T-cell (primary cell): ENCODE data around the gene GBP2. TPM values are rescaled to one million over a fixed set of nuclear protein-coding genes. Genes with fewer than 3 reads are reported as not detected.
"Not testable (repeated sequence)": the region's sequence is repeated elsewhere in the genome, so short reads cannot be mapped to it uniquely, and the experiment has no call there.

Experiments
- ATAC-seq, 4 experiments: fragments of 200-7000 bp in 3 of 4; fragments of 150-1000 bp in 1 of 4; cut with Tn5 transposase; replicated peaks in 1 of 4; 1 replicate in 3 of 4; 2 replicates in 1 of 4; pipeline ENCODE4 v1.10.0; 2021; ENCODE audit warnings: moderate library complexity in 3 of 4, mild to moderate bottlenecking in 2 of 4, moderate number of reproducible peaks in 1 of 4
- CTCF ChIA-PET, 2 donors: fragments of 300-600 bp; sonication (Branson Sonifier 250); formaldehyde crosslinking; loops; one replicate each; lab custom pipeline; 2022; ENCODE audit warnings: antibody characterized with exemption in 2 of 2; lab: Charles Lee
- POLR2A ChIA-PET, 2 donors: fragments of 300-600 bp; sonication (Branson Sonifier 250); formaldehyde crosslinking; loops; one replicate each; lab custom pipeline; 2022; ENCODE audit warnings: antibody characterized with exemption in 2 of 2; lab: Charles Lee
- DNase-seq, 35 experiments: peaks; one replicate each; pipeline versions ENCODE4 v3.0.0 to v3.0.0-alpha.2; 2013 to 2023
- H3K27ac ChIP-seq: one replicate; pipeline ENCODE4 v1.5.1; 2013; ENCODE audit warnings: low read length
- H3K27me3 ChIP-seq, 2 experiments: replicated peaks in 1 of 2; 1 replicate in 1 of 2; 2 replicates in 1 of 2; pipeline versions ENCODE4 v1.6.1 to v1.7.0; 2013; ENCODE audit warnings: low read length in 1 of 2, mixed read lengths in 1 of 2; ENCODE audit not compliant: control insufficient read depth in 2 of 2, insufficient read depth in 2 of 2; ENCODE audit errors: extremely low read depth in 1 of 2
- H3K36me3 ChIP-seq, 2 donors: 1 replicate in 1 of 2; 2 replicates in 1 of 2; pipeline versions ENCODE4 v1.6.1 to v1.7.0; 2013; ENCODE audit warnings: low read length in 1 of 2; ENCODE audit not compliant: control insufficient read depth in 2 of 2, insufficient read depth in 1 of 2; ENCODE audit errors: extremely low read depth in 1 of 2
- H3K4me1 ChIP-seq, 2 experiments: 1 replicate in 1 of 2; 2 replicates in 1 of 2; pipeline versions ENCODE4 v1.6.1 to v1.7.0; 2013; ENCODE audit warnings: low read length in 2 of 2, mixed read lengths in 1 of 2; ENCODE audit not compliant: insufficient read depth in 2 of 2, control insufficient read depth in 1 of 2; ENCODE audit errors: extremely low read depth in 1 of 2
- H3K4me3 ChIP-seq, 2 donors: 1 replicate in 1 of 2; 2 replicates in 1 of 2; pipeline versions ENCODE4 v1.5.1 to v1.7.0; 2013; ENCODE audit warnings: mild to moderate bottlenecking in 2 of 2, low read length in 1 of 2, moderate library complexity in 1 of 2; ENCODE audit not compliant: control insufficient read depth in 1 of 2; ENCODE audit errors: extremely low read depth in 1 of 2
- H3K9me3 ChIP-seq: 2 replicates; pipeline ENCODE4 v1.7.0; 2013
- H3K27ac Mint-ChIP-seq, 2 donors: one replicate each; pipeline ENCODE4 v1.8.0; 2020 to 2021; ENCODE audit warnings: mild to moderate bottlenecking in 2 of 2, mixed read lengths in 2 of 2
- H3K27me3 Mint-ChIP-seq, 2 donors: one replicate each; pipeline ENCODE4 v1.8.0; 2021 to 2022; ENCODE audit warnings: mixed read lengths in 2 of 2
- H3K36me3 Mint-ChIP-seq: one replicate; pipeline ENCODE4 v1.8.0; 2021; ENCODE audit warnings: mixed read lengths
- H3K4me1 Mint-ChIP-seq, 3 donors: one replicate each; pipeline ENCODE4 v1.8.0; 2020 to 2022; ENCODE audit warnings: mixed read lengths in 3 of 3, mild to moderate bottlenecking in 1 of 3
- H3K4me3 Mint-ChIP-seq, 3 donors: one replicate each; pipeline ENCODE4 v1.8.0; 2020 to 2022; ENCODE audit warnings: mild to moderate bottlenecking in 3 of 3, mixed read lengths in 3 of 3, moderate library complexity in 3 of 3
- H3K9me3 Mint-ChIP-seq, 3 donors: one replicate each; pipeline ENCODE4 v1.8.0; 2020 to 2022; ENCODE audit warnings: mixed read lengths in 3 of 3
- WGBS: methylation state at CpG from one replicate; pipeline ENCODE4 v1.1.5; 2013; ENCODE audit warnings: missing lambda C conversion rate; ENCODE audit not compliant: insufficient coverage; 5-methylcytosine and 5-hydroxymethylcytosine counted together
- total RNA-seq, 35 experiments: library from RNA in 6 of 35; stranded (reverse) in 6 of 35; fragments of 120-200 nt in 1 of 35; gene quantifications; one replicate each; pipeline versions ENCODE4 v1.2.1 to v1.2.4 and lab custom pipeline; 2013 to 2026

The GBP2 gene
- total RNA-seq, 5 donors from 2014 or later (not counting 1 experiment from before 2014, with no cell fraction given) = 82.2 to 226 (median 186) TPM

DNA sequence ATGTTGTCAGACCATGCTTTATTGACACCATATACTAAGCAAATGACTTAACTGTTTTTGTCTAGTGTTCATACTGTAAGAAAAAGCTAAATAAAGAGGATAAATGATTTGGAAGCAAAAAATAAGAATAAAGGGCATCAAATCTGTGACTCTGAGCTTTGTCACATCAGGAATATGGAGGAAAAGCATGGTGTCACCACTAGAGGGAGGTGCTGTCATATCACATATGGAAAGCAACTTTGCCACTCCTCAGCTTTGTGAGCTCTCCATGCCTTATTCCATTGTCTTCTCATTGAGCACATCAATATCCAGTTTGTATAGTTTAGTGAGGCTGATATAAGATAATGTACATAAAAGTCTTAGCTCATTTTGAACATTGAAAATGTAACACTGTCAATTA is 40.1 kb downstream of the GBP2 start:
- H3K36me3 Mint-ChIP-seq = no peaks in the 10 kb centered on the region
- H3K27me3 Mint-ChIP-seq = no peaks in the 10 kb centered on the region
- Histone ChIP-seq H3K27me3 (no peaks in the 10 kb centered on the region), H3K4me1 (peaks cover 0 to 2% of the 10 kb centered on the region in 2 experiments), H3K4me3 (no peak overlapping the region), H3K9me3 (no peaks in the 10 kb centered on the region), H3K36me3 (no peaks in the 10 kb centered on the region), H3K27ac (no peak overlapping the region)
- H3K9me3 Mint-ChIP-seq = no peaks in the 10 kb centered on the region
- ATAC-seq (peak in 1 of 4 experiments; percentile 55), DNase-seq (peak in 17 of 35 experiments; percentile 4 to 74 (median 32))
- peaks cover 0 to 6% (median 0%) of the 10 kb centered on the region in 3 donors for H3K4me1 Mint-ChIP-seq
- H3K27ac Mint-ChIP-seq = no peak overlapping the region
- CTCF ChIA-PET = interaction anchor here (0.7 to 1.6 kb wide), 21 partner anchors 21 to 370 kb away, joined by 3 to 24 read pairs (median 4); partner anchors contain the start of gene GBP1 (in 1 of the 2)
- POLR2A ChIA-PET = interaction anchor here in 1 of 2 donors (0.5 kb wide), 1 partner anchor 43 kb away, joined by 3 read pairs; no protein-coding TSS in a partner anchor
- no peak overlapping the region for H3K4me3 Mint-ChIP-seq

DNA sequence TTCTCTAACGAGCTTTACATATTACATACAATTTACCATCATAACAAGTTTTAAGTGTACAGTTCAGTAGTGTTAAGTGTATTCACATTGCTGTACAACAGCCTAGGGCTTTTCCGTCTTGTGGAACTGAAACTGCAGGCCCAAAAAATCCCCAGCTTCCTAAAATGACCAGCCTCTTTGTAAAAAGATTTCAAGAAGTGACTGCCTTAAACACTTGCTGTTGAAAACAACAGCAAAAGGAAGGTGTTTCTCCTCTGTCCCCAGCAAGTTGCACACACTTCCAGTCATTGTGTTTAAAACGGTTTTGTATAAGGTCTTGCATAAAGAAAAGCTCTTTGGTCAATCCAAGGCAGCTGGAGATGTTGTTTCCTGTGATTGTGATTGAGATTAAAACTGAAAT is 44.9 kb downstream of the GBP2 start:
- H3K9me3 Mint-ChIP-seq = peaks cover 0 to 12% (median 9%) of the 10 kb centered on the region in 3 donors
- no peaks in the 10 kb centered on the region for H3K9me3 ChIP-seq
- no peaks in the 10 kb centered on the region for H3K27me3 ChIP-seq
- ChIA-PET CTCF (interaction anchor here in 1 of 2 donors (0.6 to 1.9 kb wide), 4 partner anchors 12 to 148 kb away, joined by 3 to 5 read pairs (median 4); no protein-coding TSS in a partner anchor), POLR2A (no interaction called here)
- no peaks in the 10 kb centered on the region for H3K4me1 ChIP-seq
- DNase-seq (no peak), ATAC-seq (no peak)
- no peak overlapping the region for H3K4me3 Mint-ChIP-seq
- no peak overlapping the region for H3K4me3 ChIP-seq
- no peak overlapping the region for H3K27ac ChIP-seq
- no peak overlapping the region for H3K27ac Mint-ChIP-seq
- no peaks in the 10 kb centered on the region for H3K36me3 ChIP-seq
- H3K4me1 Mint-ChIP-seq = peaks cover 0 to 6% (median 0%) of the 10 kb centered on the region in 3 donors
- no CpG with 5 or more reads among the region's 3 CpGs for WGBS
- H3K36me3 Mint-ChIP-seq = peaks cover 3% of the 10 kb centered on the region
- H3K27me3 Mint-ChIP-seq = no peaks in the 10 kb centered on the region

DNA sequence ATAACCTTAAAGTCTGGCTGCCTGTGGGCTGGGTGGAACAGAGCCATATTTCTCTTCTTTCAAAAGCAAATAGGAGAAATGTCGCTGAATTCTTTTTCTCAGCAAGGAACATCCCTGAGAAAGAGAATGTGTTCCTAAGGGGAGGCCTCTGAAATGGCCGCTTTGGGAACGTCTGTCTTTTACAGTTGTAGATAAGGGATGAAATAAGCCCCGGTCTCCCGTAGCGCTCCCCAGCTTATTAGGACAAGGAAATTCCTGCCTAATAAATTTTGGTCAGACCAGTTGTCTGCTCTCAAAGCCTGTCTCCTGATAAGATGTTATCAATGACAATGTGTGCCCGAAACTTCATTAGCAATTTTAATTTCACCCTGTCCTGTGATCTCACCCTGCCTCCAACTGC is 45.8 kb downstream of the GBP2 start:
- H3K4me1 Mint-ChIP-seq, H3K27me3 ChIP-seq, H3K4me1 ChIP-seq, H3K4me3 ChIP-seq, H3K27ac Mint-ChIP-seq, POLR2A ChIA-PET, H3K9me3 ChIP-seq, DNase-seq, H3K4me3 Mint-ChIP-seq, H3K27ac ChIP-seq, H3K36me3 Mint-ChIP-seq, H3K27me3 Mint-ChIP-seq, H3K36me3 ChIP-seq, ATAC-seq, CTCF ChIA-PET: not testable (repeated sequence)
- 98% methylated on average over 6 of the region's 7 CpGs for WGBS
- H3K9me3 Mint-ChIP-seq = peaks cover 0 to 12% (median 9%) of the 10 kb centered on the region in 3 donors

DNA sequence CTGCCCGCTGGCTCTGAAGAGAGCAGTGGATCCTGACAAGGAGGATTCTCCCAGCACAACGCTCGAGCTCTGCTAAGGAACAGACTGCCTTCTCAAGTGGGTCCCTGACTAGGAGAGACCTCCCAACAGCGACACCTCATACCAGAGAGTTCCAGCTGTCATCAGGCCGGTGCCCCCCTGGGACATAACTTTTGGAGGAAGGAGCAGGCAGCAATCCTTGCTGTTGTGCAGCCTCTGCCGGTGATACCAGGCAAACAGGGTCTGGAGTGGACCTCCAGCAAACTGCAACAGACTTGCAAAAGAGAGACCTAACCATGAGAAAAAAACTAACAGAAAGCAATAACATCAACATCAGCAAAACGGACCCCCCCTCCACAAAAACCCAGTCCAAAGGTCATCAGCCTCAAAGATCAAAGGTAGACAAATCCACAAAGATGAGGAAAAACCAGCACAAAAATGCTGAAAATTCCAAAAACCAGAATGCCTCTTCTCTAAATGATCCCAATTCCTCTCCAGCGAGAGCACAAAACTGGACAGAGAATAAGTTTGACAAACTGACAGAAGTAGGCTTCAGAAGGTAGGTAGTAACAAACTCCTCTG is 53.3 kb downstream of the GBP2 start:
- POLR2A ChIA-PET, DNase-seq, H3K27me3 Mint-ChIP-seq, H3K4me1 ChIP-seq, ATAC-seq, H3K4me3 Mint-ChIP-seq, H3K27me3 ChIP-seq, H3K4me3 ChIP-seq, H3K36me3 Mint-ChIP-seq, H3K9me3 ChIP-seq, H3K27ac ChIP-seq, H3K27ac Mint-ChIP-seq, H3K36me3 ChIP-seq: not testable (repeated sequence)
- peaks cover 4 to 14% (median 11%) of the 10 kb centered on the region in 3 donors for H3K9me3 Mint-ChIP-seq
- CTCF ChIA-PET = interaction anchor here in 1 of 2 donors (0.7 kb wide), 1 partner anchor 297 kb away, joined by 3 read pairs; no protein-coding TSS in a partner anchor
- peaks cover 24 to 27% (median 25%) of the 10 kb centered on the region in 3 donors for H3K4me1 Mint-ChIP-seq
- 82% methylated on average over 6 of the region's 8 CpGs for WGBS

DNA sequence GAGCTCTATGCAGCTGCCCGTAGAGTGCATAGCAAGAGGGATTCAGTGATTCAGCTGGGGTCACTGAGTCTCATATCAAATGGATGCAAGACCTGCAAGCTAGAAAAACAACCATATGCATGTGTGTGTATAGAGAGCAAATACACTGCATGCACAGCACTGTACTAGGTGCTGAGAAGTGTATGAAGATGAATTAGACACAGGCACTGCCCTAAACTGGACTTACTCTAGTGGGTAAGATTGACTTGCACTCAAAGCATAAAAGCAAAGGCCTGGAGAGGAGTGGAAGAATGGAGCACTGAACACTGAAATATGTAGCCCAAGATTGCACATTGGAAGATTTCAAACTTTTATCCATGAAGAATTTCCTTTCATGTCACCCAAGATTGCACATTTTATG is 55.4 kb downstream of the GBP2 start:
- Mint-ChIP-seq H3K4me3 (peak overlapping the region; percentile 77 to 86 (median 82)), H3K9me3 (peaks cover 4 to 14% (median 11%) of the 10 kb centered on the region in 3 donors), H3K27ac (peak overlapping the region; percentile 87 to 97), H3K27me3 (no peaks in the 10 kb centered on the region), H3K36me3 (peaks cover 4% of the 10 kb centered on the region), H3K4me1 (peaks cover 25 to 32% (median 29%) of the 10 kb centered on the region in 3 donors)
- POLR2A ChIA-PET = no interaction called here
- Histone ChIP-seq H3K9me3 (no peaks in the 10 kb centered on the region), H3K4me1 (peaks cover 7 to 8% of the 10 kb centered on the region in 2 experiments), H3K27ac (no peak overlapping the region), H3K27me3 (no peaks in the 10 kb centered on the region), H3K4me3 (peak overlapping the region in 1 of 2 donors; percentile 50), H3K36me3 (no peaks in the 10 kb centered on the region)
- CTCF ChIA-PET = interaction anchor here (0.8 to 2.1 kb wide), 5 partner anchors 72 to 288 kb away, joined by 3 to 7 read pairs (median 4); partner anchors contain the start of gene GBP4 (in 1 of the 2)
- no CpG with 5 or more reads among the region's 1 CpG for WGBS
- peak in 1 of 4 experiments; percentile 17 for ATAC-seq
- no peak for DNase-seq

DNA sequence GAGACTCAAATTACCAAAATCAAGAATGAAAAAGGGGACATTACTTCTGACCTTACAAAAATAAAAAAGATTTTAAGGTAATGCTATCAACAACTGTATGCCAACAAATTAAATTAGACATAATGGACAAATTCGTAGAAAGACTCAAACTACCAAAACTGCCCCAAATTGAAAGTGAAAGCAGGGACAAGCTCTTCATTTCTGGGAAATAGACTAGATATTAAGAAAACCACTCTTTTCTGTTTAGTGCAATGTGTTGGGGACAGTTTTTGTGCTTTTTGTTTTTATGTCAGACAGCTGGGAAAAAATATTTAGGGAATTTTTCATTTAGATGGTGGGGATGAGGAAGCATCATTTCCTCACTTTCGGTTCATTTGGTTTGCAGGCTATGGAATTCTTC is 56.0 kb downstream of the GBP2 start:
- peaks cover 25 to 33% (median 32%) of the 10 kb centered on the region in 3 donors for H3K4me1 Mint-ChIP-seq
- CTCF ChIA-PET = interaction anchor here (0.6 to 2.1 kb wide), 12 partner anchors 11 to 365 kb away, joined by 3 to 7 read pairs (median 4); partner anchors contain the start of genes GBP4 (in 1 of the 2) and GBP5 (in 1 of the 2)
- peak overlapping the region; percentile 87 to 97 for H3K27ac Mint-ChIP-seq
- DNase-seq (peak in 1 of 35 experiments; percentile 57), ATAC-seq (no peak)
- Histone ChIP-seq H3K9me3 (no peaks in the 10 kb centered on the region), H3K27me3 (no peaks in the 10 kb centered on the region), H3K4me1 (peaks cover 9 to 11% of the 10 kb centered on the region in 2 experiments), H3K27ac (peak overlapping the region; percentile 79), H3K4me3 (peak overlapping the region; percentile 23 to 50), H3K36me3 (no peaks in the 10 kb centered on the region)
- H3K4me3 Mint-ChIP-seq = peak overlapping the region; percentile 77 to 86 (median 82)
- no CpG with 5 or more reads among the region's 2 CpGs for WGBS
- peaks cover 4 to 14% (median 11%) of the 10 kb centered on the region in 3 donors for H3K9me3 Mint-ChIP-seq
- POLR2A ChIA-PET = interaction anchor here (0.5 to 0.7 kb wide), 4 partner anchors 14 to 162 kb away, joined by 3 to 7 read pairs (median 3); no protein-coding TSS in a partner anchor
- H3K27me3 Mint-ChIP-seq = no peaks in the 10 kb centered on the region
- H3K36me3 Mint-ChIP-seq = peaks cover 4% of the 10 kb centered on the region
